Measurements from ENCODE around the gene MAMDC2.

Gene MAMDC2

DNA sequence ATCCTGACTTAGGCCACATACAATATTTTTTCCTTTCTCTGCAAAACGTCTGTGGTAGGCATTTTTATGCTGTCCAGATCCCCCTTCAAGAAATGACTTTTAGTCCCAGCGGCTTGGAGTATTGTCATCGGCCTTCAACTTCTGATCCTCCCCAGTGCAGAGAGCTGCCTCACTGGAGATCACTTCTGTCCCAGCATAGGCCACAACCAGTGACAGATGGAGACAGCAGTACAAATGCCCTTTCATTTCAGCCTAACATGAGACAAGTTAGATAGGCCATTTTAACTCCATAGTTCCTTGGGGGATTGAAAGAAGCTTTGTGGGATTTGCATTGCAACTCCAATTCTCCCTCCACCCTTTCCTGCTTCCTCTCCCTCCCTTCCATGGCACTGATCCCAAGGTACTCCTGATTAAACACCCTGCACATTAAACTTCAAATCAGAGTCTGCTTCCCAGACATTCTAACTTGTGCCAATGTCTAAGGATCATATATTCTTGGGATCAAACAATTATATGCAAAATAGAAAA lies 3.2 kb upstream of the MAMDC2 start:
- FAIRE-seq = no peak

DNA sequence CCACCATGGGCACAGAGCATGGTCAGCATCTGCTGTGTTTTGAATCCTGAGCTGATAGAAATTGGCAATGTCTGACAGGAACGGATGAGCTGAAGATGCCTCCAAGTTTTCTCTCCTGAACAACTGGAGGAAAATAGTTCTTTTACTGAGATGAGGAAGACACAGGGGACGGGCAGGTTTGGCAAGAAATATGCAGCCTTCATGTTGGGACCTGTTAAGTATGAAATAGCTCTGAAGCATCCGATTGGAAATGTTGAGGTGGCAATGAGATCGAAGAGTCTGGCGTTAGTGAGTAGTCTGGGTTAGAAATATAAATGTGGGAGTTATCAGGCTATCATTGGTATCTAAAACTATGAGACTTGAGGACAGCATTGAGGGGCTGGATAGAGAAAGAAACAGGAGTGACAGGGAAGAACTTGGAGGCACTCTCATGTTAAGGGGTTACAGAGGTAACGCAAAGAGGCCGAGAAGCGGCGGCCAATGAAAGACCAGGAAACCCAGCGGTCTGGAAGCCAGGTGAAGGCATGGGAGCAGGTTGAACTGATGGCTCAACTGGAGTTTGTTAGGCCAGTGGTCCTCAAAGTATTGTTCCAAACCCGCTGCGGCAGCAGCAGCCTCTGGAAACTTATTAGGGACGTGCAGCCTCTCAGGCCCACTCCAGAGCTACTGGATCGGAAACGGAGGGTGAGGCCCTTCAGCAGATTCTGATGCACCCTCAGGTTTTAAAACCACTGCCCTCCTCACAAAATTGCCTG lies 1.0 kb upstream of the MAMDC2 start:
- no peak for FAIRE-seq

DNA sequence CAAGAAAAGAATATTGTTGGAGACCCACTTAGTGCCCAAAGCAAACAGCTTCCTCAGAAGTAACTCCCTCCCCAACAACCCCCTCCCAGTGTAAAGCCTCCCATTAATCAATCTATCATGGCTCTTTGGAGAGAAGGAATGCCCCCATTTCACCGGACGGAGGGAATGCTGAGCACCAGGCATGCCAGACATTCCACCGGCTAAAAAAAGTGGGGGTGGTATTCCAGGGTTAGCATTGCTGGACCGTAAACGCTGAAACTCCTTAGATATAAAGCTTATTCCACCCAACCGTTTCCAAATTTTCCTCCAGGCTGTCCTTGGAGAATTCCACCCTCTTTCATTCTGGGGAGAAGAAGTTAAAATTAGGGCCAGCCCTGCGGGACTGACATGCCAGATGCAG lies 363 bp upstream of the MAMDC2 start:
- FAIRE-seq = no peak

DNA sequence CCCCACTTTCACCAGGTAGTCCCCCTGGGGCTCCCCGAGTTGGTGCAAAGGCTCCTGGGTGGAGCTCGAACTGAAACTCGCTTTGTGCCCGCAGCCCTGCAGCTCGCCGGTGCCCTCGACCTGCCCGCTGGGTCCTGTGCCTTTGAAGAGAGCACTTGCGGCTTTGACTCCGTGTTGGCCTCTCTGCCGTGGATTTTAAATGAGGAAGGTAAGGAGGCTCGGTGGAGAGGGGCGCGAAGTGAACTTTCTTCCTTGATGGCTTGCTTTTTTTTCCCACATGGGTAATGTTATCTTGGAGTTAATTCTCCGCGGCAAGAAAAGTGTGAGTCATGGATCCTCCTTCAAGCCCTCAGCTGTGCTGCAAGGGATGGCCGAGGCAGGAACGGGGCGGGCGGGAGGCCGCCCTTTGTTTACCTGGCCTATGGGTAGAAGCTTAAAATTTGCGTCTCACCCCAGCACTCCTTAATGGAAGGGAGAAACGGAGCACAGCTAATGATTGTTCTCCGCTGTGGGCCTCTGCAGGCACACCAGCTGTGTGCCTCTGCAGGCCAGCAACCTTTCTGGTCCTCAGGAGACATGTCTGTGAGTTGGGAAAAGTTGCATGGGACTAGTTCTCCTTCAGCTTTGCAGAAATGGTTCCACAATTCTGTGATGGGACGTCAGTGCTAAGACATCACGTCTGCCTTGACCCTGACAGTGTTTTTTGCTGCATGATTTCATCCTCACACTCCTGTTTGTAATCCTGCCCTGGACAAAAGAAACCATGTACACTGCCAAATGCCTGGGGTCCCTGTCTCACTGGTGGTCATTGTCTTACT lies 1.1 kb downstream of the MAMDC2 start:
- no peak for FAIRE-seq

DNA sequence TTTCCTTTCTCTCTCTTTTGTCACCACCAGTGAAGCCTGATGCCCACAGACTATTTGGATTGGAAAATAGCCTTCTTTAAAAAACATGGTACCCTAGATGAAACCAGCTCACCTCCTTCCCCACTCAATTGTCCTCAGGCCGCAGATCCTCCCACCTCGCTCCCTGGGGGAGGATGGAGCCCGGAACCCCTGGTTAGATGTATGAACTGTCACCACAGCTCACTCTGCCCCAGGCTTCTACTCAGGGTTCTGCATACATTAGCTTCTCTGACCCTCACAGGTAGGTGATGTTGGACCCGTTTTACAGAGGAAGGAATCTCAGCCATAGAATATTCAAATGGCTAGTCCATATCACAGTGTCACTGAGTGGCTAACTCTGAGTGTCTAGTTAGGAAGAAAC lies 1.8 kb downstream of the MAMDC2 start:
- FAIRE-seq = no peak

DNA sequence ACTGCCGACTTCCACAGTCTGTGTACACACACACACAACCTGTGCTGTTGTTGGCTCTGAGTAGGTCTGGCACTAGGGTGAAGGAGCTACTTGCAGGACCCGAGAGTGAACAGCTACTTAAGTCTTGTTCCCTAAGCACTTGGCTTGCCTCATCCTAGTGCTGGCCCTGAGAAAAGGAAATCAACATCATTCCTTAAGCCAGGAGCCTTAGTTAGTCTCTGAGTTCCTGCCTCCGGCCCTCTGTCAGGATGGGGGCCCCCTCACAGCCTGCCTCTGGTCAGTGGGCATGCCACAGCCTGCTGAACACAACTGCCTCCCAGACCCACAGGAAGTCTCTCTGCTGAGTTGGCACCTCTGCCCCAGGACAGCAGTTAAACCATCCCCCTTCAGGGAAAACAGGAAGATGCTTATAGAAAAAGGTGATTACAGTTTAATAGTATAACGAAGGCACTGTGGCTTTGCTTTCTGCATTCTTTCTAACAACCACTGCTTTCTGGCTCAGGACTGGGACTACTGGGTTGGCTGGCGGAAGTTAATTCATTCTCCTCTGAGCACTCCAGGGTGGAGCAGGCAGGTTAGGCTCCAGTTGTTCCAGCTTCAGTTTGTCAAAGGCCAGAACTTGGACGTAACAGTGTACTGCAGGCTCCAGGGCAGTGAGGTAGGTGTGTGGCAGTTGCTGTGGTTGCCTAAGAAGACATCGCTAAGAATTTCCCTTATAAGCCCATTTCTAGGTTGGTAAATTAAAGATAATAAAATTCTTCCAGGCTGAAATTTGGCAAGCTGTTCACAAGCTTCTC lies 2.8 kb downstream of the MAMDC2 start:
- FAIRE-seq = no peak

DNA sequence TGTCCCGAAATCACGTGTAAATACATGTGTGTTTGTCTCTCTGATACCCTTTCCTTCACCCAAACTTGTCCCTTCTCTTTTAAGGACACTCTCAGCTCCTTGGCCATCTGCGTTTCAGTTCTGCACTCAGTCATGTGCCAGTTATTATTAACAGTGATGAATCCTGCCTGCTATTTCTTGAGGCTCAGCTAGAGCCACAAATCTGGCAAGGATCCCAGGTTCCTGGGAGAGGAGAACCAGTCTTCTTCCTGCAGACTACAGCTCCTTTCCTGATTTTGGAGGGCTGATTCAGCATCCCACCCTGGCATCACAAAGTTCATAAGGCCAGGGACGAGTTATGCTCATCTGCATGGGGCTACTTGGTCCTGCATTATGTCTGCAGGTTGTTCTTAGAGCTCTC lies 5.6 kb downstream of the MAMDC2 start:
- FAIRE-seq = no peak

DNA sequence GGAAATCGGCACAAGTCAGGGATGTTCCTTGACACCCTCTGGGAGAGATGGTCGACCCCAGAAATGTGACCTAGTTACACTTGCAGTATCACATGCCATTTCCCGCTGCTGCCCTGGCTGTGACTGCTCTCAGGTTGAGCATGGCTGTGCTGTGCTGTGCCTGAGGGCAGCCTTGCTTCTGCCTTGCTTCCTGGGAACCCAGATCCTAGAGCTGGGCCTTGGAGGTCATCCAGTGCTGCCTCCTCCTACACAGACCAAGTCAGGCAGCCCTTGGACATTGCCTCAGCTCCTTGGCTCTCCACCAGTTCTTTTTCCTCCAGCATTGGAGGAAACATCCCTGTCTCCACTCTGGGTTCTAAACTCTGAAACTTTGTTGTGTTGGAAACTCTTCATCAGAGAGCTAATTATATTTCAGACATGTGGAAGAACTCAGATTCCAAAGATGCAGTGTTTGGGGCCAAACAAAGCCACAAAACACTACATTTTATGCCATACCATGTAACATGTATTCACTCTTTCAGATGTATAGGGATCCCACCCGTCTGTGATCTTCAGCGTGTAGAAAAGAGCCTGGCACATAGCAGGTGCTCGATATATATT lies 6.1 kb downstream of the MAMDC2 start:
- no peak for FAIRE-seq

DNA sequence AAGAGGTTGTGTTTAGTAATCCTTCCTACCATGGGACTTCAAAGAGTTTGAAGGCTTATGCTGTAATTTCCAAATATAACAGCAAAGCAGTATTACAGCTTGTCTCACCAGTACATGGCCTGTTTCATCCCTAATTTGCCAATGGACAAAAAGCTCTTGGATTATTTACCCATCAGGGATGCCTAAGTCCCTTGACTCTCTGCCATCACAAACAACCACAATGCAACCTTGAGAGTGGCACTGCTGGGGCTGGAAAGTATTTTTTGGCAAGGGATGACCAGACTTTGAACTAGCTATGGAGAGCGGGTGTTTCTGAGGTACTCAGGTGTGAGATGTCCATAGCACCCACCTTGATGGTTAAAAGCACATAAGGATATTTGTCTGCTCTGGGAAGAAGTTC lies 9.1 kb downstream of the MAMDC2 start:
- no peak for FAIRE-seq

DNA sequence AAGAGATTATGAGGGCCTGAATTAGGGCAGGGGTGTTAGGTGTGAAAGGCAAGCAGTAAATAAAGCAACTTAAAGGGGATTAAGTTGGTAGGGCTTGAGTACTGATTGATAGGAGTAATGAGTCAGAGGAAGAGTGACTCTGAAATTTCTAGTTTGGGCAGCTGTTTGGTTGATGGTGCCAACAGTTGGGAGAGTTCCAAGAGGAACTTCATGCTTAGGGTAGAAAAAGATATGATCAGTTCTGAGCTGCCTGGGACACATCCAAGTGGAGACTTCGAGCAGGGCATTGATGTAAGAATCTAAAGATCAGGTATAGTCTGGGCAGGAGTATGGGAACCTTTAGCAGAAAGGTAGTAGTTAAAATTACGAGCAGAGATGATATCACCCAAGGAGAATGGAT lies 10.2 kb downstream of the MAMDC2 start:
- no peak for FAIRE-seq

DNA sequence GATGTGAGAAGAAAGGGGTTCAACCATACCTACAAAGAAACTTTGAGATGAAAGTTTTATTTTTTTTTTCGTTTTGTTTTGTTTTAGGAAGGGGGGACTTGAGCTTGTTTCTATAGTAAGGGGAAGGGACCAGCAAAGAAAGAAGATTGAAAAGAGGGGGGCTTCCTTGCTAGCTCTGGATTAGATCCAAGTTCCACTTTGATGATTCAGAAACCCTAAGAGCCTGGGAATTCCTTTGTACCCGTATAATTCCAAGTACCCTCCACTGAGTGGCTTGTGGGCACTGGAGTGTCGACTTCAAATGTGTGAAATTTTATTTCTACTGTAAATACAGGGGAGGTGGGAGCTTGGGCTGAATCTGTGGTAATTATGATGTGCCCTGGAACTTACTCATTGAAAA lies 10.9 kb downstream of the MAMDC2 start:
- FAIRE-seq = no peak

DNA sequence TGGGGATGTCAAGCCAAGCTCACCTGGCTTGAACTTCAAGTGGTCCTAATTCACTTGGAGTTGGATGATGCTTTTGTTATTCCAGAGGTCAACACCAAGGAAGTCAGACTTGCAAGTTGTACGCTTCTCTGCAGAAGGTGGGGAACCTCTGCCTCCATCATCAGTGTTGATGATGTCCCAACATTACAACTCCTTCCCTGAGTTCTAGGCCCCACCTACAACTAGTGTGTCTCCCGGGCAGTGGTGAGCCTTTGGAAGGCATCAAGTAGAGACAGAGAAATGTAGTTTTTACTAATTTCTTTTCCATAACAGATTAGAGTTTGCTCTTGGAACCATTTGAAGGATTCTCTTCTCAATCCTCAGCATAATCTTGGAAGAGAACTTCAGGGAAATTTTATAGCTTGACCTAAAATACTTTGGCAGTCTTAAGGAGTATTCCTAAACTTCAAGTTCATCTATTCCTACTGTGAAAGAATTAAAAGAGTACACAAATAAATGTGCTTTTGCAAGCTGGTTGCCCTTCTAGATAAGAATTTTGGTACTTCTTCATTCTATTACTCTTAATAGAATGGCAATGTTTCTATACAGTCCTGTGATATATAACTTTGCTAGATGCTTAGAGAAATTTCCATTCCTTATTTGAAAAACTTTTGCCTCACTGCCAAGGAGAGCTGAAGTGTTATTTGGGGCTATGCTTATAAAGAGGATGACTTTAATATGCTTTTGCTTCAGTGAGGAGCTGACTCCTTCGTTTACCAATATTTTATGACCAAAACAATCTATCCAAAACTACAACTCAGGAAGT lies 12.0 kb downstream of the MAMDC2 start:
- no peak for FAIRE-seq

DNA sequence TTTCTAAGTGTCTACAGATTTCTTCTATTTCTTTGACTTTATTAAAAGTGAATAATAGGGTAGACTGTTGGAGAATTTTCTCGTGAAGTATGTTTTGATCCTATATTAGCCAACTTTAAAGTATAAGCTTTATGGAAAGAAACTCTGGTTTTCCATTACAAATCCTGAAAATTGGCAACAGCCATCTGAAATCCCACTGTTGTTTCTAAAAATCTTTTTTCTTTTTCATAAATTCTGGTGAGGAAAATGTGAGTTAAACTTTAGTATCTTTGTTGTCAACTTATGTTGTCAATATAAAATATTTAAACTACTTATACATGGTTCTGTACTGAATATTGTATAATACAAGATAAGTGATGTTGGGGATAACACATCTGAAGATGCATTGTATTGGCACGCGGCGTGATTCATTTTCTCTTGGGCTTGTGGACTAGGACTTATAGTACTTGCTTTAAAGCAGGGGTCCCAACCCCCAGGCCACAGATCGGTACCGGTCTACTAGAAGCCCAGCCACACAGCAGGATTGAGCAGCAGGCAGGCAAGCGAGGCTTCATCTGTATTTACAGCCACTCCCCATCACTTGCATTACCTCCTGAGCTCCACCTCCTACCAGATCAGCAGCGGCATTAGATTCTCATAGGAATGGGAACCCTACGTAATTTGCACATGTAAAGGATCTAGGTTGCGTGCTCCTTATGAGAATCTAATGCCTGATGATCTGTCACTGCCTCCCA lies 12.7 kb downstream of the MAMDC2 start:
- FAIRE-seq = no peak

DNA sequence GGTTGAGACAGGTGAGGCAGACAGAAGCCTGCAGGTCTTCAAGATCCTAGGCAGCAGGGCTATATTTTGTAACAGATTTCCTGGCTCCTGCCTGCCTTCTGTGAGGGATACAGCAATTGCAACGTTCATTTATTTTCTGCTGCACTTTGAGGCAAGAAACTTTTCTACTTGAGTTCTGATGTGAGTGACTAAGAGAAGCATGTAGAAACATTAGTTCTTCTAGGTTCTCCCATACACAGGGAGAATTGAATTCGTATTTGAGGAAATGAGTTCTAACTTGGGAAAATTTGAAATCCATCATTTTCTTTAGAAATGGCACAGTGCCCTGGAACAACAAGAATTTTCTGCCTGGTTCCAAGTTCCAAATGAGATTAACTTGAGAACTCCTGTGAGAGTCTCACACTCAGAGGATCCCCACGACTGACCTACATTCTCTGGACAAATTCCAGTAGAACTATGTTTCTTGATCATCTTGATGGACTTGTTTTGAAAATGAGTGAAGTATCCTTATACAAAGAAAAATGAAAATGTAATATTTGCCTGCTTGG lies 15.0 kb downstream of the MAMDC2 start:
- FAIRE-seq = no peak

DNA sequence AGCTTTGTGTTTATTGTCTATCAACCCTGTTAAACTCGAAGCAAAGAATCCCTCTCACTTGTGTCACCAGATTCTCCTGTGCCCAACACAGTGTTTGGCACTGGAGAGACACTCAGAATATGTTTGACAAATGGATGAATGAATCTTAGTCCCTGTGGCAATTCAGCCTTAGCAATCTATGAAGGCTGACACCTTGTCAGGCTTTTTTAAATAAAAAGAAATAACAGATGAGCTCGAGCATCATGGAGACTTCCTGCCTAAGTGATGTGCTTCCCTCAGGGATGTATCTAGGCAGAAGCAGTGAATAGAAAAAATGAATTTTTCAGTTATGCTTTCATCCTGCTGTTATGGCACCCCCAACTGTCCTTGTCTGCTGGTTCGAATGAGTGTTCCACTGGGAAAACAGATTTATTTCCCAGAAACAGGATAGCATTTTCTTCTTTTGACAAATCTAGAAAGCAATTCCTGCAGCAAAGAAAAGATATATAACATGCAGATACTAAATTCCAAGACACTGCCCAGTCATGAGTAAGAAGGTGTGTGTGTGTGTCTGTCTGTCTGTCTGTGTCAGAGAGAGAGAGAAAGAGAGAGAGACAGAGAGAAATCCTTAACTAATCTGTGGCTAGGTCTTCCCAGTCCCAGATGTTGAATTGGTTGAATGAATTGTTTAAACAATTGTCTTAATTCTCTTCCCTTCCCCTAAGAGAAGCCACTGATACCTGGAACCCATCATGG lies 16.7 kb downstream of the MAMDC2 start:
- no peak for FAIRE-seq

DNA sequence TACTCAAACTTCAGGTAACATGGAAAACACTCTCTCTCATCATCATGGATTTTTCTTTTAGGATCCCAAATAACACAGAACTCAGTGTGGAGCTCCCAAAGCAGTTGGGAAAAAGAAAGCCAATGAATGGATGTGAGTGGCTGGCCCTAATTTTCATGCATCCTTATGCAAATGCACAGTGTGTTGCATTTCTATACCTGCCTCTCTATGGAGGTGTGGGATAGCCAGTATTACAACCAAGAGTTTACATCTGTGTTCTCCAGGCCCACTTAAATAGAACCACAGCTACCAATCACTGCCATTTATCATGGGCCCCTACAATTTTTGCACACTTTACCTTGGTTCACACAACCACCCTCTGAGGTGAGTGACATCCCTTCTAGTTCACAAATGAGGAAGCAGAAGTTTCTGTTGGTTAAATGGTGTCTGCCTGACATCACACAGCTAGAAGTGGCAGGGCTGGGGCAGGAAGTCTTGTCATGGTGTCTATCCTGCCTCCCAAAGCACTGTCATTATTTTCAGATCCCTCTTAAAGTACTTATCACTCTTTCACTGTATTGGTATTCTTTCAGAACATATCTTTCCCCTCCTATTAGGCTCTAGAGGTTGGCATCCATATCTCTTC lies 17.3 kb downstream of the MAMDC2 start:
- FAIRE-seq = no peak

DNA sequence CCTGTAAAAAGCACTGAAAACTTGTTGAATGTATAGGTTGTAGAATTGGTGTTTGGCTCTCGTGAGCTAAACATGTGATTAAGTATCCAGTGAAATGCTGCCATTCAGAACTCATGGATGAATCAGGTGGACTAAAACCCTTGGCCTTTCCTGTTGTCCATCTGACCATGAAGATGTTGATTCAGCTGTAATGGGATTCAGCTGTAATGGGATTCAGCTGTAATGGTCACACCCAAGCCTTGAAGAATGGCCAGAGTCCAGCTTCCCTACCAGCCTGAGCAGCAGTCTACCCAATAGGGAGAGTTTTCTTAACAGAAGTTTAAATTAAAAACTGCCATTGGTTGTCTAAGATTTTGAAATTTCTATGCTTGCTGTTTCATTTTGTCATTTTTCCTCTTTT lies 18.1 kb downstream of the MAMDC2 start:
- no peak for FAIRE-seq

DNA sequence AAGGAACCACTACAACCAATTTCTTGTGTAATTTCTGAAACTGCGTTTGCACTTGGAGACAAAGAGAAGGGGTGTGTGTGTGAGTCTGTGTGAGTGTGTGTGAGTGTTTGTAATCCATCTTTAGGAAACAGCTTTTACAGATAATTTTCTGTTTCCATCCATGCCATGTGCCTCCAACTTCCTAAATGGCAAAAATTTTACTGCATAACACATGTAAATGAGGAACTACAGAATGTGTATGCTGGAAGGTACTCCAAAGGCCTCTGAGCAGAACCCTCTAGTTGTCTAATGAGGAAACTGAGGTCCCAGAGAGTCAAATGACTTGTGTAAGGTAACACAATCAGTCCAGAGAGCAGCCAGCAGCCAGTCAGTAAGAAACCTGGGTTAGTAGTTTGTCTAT lies 20.8 kb downstream of the MAMDC2 start:
- no peak for FAIRE-seq

DNA sequence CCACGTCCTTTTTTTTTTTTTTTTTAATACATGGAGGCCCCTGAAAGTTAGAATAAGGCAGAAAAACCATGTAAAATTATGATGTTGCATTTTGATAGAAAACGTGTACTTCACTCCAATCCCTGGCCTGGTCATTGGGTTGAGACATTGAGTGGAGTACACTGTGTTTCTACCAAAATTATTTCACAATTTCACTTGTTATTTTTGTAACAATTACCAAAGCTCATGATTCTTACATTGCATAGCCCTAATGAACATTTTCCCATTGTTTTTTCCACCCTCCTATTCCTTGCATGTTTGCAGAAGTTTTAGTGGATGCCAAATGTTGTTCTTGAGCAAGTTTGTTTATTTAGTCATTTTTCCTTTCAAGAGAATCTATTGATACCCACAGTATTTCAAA lies 21.9 kb downstream of the MAMDC2 start:
- no peak for FAIRE-seq

DNA sequence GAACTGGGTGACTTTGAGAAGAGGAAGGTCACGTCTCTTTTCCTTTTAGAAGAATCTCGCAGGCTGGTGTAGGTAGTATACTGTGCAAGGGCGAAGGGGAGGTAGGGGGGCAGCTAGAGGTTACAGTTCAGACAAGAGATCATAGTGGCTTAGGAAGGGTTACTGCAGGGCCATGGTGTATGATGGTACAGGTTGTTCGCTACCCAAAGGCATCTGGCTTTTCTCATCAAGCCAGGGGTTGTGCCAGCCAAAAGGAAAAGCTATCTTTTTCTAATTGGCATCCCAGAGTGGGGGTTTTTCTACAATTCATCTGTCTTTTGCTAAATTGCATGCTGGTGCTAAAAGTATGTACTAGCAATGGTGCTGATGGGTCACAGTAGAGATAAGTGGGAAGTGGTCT lies 22.8 kb downstream of the MAMDC2 start:
- no peak for FAIRE-seq

All from islet of Langerhans (tissue), 1 donor.